HCT116 (cell line): Measurements from ENCODE around the gene HPDL. TPM values are rescaled to one million over a fixed set of nuclear protein-coding genes. Genes with fewer than 3 reads are reported as not detected.
A peak's percentile ranks its signal among the peaks of the same experiment; 100 is the strongest.

ENCODE experiments used
- ATAC-seq: fragments of 200-7000 bp; cut with Tn5 transposase; 2 replicates; pipeline ENCODE4 v1.9.1; 2020; ENCODE audit warnings: mild to moderate bottlenecking, moderate library complexity
- BruUV-seq: library from RNA; stranded (reverse); fragments of 400-500 nt; replicated peaks from 2 replicates; lab custom pipeline; 2021; lab: Mats Ljungman, UMichigan
- CTCF ChIA-PET: fragments of 300-600 bp; sonication (Branson Sonifier 250); formaldehyde crosslinking; loops from one replicate; lab custom pipeline; 2021; ENCODE audit warnings: antibody characterized with exemption; lab: Charles Lee
- POLR2A ChIA-PET: fragments of 300-600, 350-600 bp; sonication (Branson Sonifier 250); formaldehyde crosslinking; loops from one replicate; lab custom pipeline; 2021; ENCODE audit warnings: antibody characterized with exemption; lab: Charles Lee
- RAD21 ChIA-PET, 2 experiments: fragments of 300-600 bp; sonication (Branson Sonifier 250); formaldehyde crosslinking; loops; one replicate each; lab custom pipeline; 2023; ENCODE audit warnings: low total read pairs in 2 of 2; ENCODE audit not compliant: uncharacterized antibody in 2 of 2, unreplicated experiment in 2 of 2, low non-redundant PET in 1 of 2; lab: Charles Lee
- DNase-seq: peaks from one replicate; pipeline ENCODE4 v3.0.0-alpha.2; 2010; ENCODE audit warnings: low read depth, low spot score
- H2AFZ ChIP-seq: fragments of 200-600 bp; shearing (Covaris generic), sonication (generic); 2 replicates; pipeline ENCODE4 v1.6.1; 2017; ENCODE audit warnings: low read depth, mixed run types, mixed read lengths, antibody characterized with exemption, low read length; ENCODE audit not compliant: poor library complexity, severe bottlenecking
- H3K27ac ChIP-seq: 2 replicates; pipeline ENCODE4 v1.5.1; 2012; ENCODE audit warnings: low read depth, low read length
- H3K27me3 ChIP-seq: fragments of 200-600 bp; sonication (generic); 2 replicates; pipeline ENCODE4 v1.6.1; 2016; ENCODE audit warnings: mixed run types, low read length, mixed read lengths; ENCODE audit not compliant: insufficient read depth
- H3K36me3 ChIP-seq, 2 experiments: fragments of 200-500 bp in 1 of 2; fragments of 200-600 bp in 1 of 2; sonication (Bioruptor generic) in 1 of 2; sonication (generic) in 1 of 2; 2 replicates each; pipeline versions ENCODE4 v1.5.1 to v1.6.1; 2014 to 2016; ENCODE audit warnings: low read length in 2 of 2, inconsistent platforms in 1 of 2, mixed read lengths in 1 of 2, mixed run types in 1 of 2; ENCODE audit not compliant: insufficient read depth in 2 of 2, control insufficient read depth in 1 of 2
- H3K4me1 ChIP-seq, 2 experiments: fragments of 200-600 bp in 1 of 2; sonication (generic) in 1 of 2; 2 replicates each; pipeline versions ENCODE4 v1.5.1 to v1.6.1; 2012 to 2017; ENCODE audit warnings: low read length in 2 of 2, inconsistent platforms in 1 of 2, mild to moderate bottlenecking in 1 of 2, mixed read lengths in 1 of 2, mixed run types in 1 of 2, moderate library complexity in 1 of 2; ENCODE audit not compliant: insufficient read depth in 2 of 2, control insufficient read depth in 1 of 2
- H3K4me2 ChIP-seq: fragments of 200-600 bp; sonication (generic); 2 replicates; pipeline ENCODE4 v1.6.1; 2017; ENCODE audit warnings: mixed run types, low read length, mixed read lengths
- H3K4me3 ChIP-seq, 2 experiments: fragments of 200-600 bp in 1 of 2; sonication (generic) in 1 of 2; replicated peaks in 1 of 2; 2 replicates each; pipeline ENCODE4 v1.5.1; 2011 to 2016; ENCODE audit warnings: low read length in 2 of 2, control low read depth in 1 of 2, low read depth in 1 of 2, mild to moderate bottlenecking in 1 of 2, mixed read lengths in 1 of 2, mixed run types in 1 of 2
- H3K79me2 ChIP-seq: fragments of 200-600 bp; sonication (generic); 2 replicates; pipeline ENCODE4 v1.6.1; 2017; ENCODE audit warnings: mild to moderate bottlenecking, mixed run types, low read length, moderate library complexity, mixed read lengths; ENCODE audit not compliant: insufficient read depth
- H3K9ac ChIP-seq: fragments of 200-600 bp; sonication (generic); 2 replicates; pipeline ENCODE4 v1.6.1; 2016; ENCODE audit warnings: low read length, mixed read lengths
- H3K9me2 ChIP-seq: fragments of 200-600 bp; sonication (generic), shearing (Covaris generic); 2 replicates; pipeline ENCODE4 v1.6.1; 2017; ENCODE audit warnings: mixed run types, mild to moderate bottlenecking, moderate library complexity; ENCODE audit not compliant: insufficient read depth
- H3K9me3 ChIP-seq, 2 experiments: fragments of 200-500 bp in 1 of 2; fragments of 200-600 bp in 1 of 2; sonication (Bioruptor generic) in 1 of 2; sonication (generic) in 1 of 2; 2 replicates each; pipeline ENCODE4 v1.6.1; 2014 to 2017; ENCODE audit warnings: low read length in 2 of 2, mixed read lengths in 2 of 2, inconsistent platforms in 1 of 2, low read depth in 1 of 2, mild to moderate bottlenecking in 1 of 2, mixed run types in 1 of 2, moderate library complexity in 1 of 2; ENCODE audit not compliant: control insufficient read depth in 1 of 2, insufficient read depth in 1 of 2
- H4K20me1 ChIP-seq: fragments of 200-600 bp; sonication (generic), shearing (Covaris generic); 2 replicates; pipeline ENCODE4 v1.6.1; 2017; ENCODE audit warnings: mixed run types, mild to moderate bottlenecking, moderate library complexity; ENCODE audit not compliant: insufficient read depth
- ATF3 ChIP-seq: IDR thresholded peaks from 2 replicates; pipeline ENCODE4 v1.6.1; 2012
- CBX3 ChIP-seq: IDR thresholded peaks from 2 replicates; pipeline ENCODE4 v1.6.1; 2012; ENCODE audit warnings: low read depth
- CEBPB ChIP-seq: IDR thresholded peaks from 2 replicates; pipeline ENCODE4 v1.6.1; 2012; ENCODE audit warnings: low read depth
- CTCF ChIP-seq, 3 experiments: fragments of 200-600 bp in 1 of 3; sonication (generic) in 1 of 3; IDR thresholded peaks in 2 of 3; conservative IDR thresholded peaks in 1 of 3; 2 replicates each; pipeline ENCODE4 v1.5.1; 2012 to 2017; ENCODE audit warnings: low read depth in 2 of 3, low read length in 2 of 3, antibody characterized with exemption in 1 of 3, borderline replicate concordance in 1 of 3, control low read depth in 1 of 3, mild to moderate bottlenecking in 1 of 3, mixed read lengths in 1 of 3, mixed run types in 1 of 3, moderate library complexity in 1 of 3; ENCODE audit not compliant: insufficient read depth in 1 of 3
- ELF1 ChIP-seq: IDR thresholded peaks from 2 replicates; pipeline ENCODE4 v1.6.1; 2012; ENCODE audit warnings: low read depth, borderline replicate concordance
- EZH2 ChIP-seq: fragments of 200-600 bp; sonication (generic); IDR thresholded peaks from 2 replicates; pipeline ENCODE4 v1.6.1; 2017; ENCODE audit warnings: antibody characterized with exemption, mixed run types
- EZH2phosphoT487 ChIP-seq: fragments of 200-600 bp; IDR thresholded peaks from 2 replicates; pipeline ENCODE4 v1.6.1; 2018; ENCODE audit warnings: antibody characterized with exemption, borderline replicate concordance
- FOSL1 ChIP-seq: IDR thresholded peaks from 2 replicates; pipeline ENCODE4 v1.6.1; 2012; ENCODE audit warnings: low read depth
- JUND ChIP-seq: IDR thresholded peaks from 2 replicates; pipeline ENCODE4 v1.6.1; 2012
- POLR2AphosphoS5 ChIP-seq: IDR thresholded peaks from 2 replicates; pipeline ENCODE4 v1.6.1; 2011; ENCODE audit warnings: mild to moderate bottlenecking, low read depth, low read length, moderate library complexity
- SP1 ChIP-seq: IDR thresholded peaks from 2 replicates; pipeline ENCODE4 v1.6.1; 2012; ENCODE audit warnings: low read depth
- TCF7L2 ChIP-seq: IDR thresholded peaks from 2 replicates; pipeline ENCODE4 v1.7.0; 2011; ENCODE audit warnings: borderline replicate concordance, inconsistent platforms; ENCODE audit not compliant: insufficient read depth, insufficient read length; ENCODE audit errors: extremely low read depth
- YY1 ChIP-seq: IDR thresholded peaks from 2 replicates; pipeline ENCODE4 v1.6.1; 2011; ENCODE audit warnings: low read length, low read depth, moderate library complexity, mild to moderate bottlenecking; ENCODE audit not compliant: insufficient replicate concordance; ENCODE audit errors: extremely low read depth
- ZBTB33 ChIP-seq: IDR thresholded peaks from 2 replicates; pipeline ENCODE4 v1.6.1; 2011; ENCODE audit warnings: mild to moderate bottlenecking, low read length, moderate library complexity; ENCODE audit not compliant: insufficient replicate concordance; ENCODE audit errors: extremely low read depth
- intact Hi-C: fragments of 100-400 bp; cut with micrococcal nuclease; formaldehyde crosslinking; loops from 2 replicates; pipeline ENCODE4 v1.10.0; 2022
- total RNA-seq: library from RNA; stranded (reverse); gene quantifications from one replicate; pipeline ENCODE4 v1.2.1, GENCODE V29; 2021; ENCODE audit not compliant: unreplicated experiment

The HPDL gene
- total RNA-seq, 1 experiment from 2014 or later = not detected

GRCh38 chr1:45335855-45336324 lies 9.2 kb downstream of the HPDL start:
- no peak for ATAC-seq

More at GRCh38 chr1:45335855-45336324, 9.2 kb downstream of the HPDL start:
- peak overlapping the region; percentile 35 for H3K9ac ChIP-seq
- no peaks in the 10 kb centered on the region for H4K20me1 ChIP-seq
- no peak overlapping the region for H2AFZ ChIP-seq
- peak overlapping the region; percentile 59 for H3K4me2 ChIP-seq
- H3K4me1 ChIP-seq = peaks cover 15 to 48% of the 10 kb centered on the region in 2 experiments
- ChIA-PET POLR2A (no interaction called here), RAD21 (no interaction called here)
- no TSS peak for BruUV-seq
- DNase-seq = no peak
- H3K36me3 ChIP-seq = peaks cover 0 to 11% of the 10 kb centered on the region in 2 experiments; a peak in 1 of 4 replicates
- peaks cover 0 to 3% of the 10 kb centered on the region in 2 experiments; a peak in 1 of 4 replicates for H3K9me3 ChIP-seq
- H3K9me2 ChIP-seq = no peaks in the 10 kb centered on the region
- TF ChIP-seq SP1 (no peak), YY1 (no peak), ZBTB33 (no peak), CEBPB (no peak), FOSL1 (no peak), JUND (no peak), EZH2 (no peak), POLR2AphosphoS5 (no peak), ELF1 (no peak), CTCF (IDR thresholded peaks at IDR 0.05 in 2 of 3, conservative IDR thresholded peaks at IDR 0.05 in 1 of 3; ENCODE audit: borderline replicate concordance in 1 of 3, insufficient read depth in 1 of 3, low read depth in 2 of 3, low read length in 2 of 3) (no peak), CBX3 (no peak), TCF7L2 (no peak), ATF3 (no peak), EZH2phosphoT487 (no peak)
- TF ChIP-seq, all 23 proteins: peak for 0
- peaks cover 20% of the 10 kb centered on the region for H3K79me2 ChIP-seq
- H3K4me3 ChIP-seq = peak overlapping the region in 1 of 2 experiments; percentile 26; a peak in 1 of 4 replicates
- peak overlapping the region; percentile 18; the same call in 1 of the 2 replicates for H3K27ac ChIP-seq
- no peaks in the 10 kb centered on the region for H3K27me3 ChIP-seq
- intact Hi-C loops = no loop called here
- CTCF ChIA-PET = no interaction called here
